Neural cell (in vitro differentiated cells): Measurements from ENCODE around the gene SLC12A7.

Source experiments
- EP300 ChIP-seq: fragments of 450-650 bp; conservative IDR thresholded peaks from 2 replicates; pipeline ENCODE4 v1.6.1; 2014; ENCODE audit warnings: antibody characterized with exemption, mild to moderate bottlenecking, moderate library complexity; ENCODE audit not compliant: poor library complexity, severe bottlenecking
- EZH2 ChIP-seq: fragments of 200-600, 300-800 bp; shearing (Covaris generic), sonication (generic); IDR thresholded peaks from 2 replicates; pipeline ENCODE4 v1.6.1; 2014; ENCODE audit warnings: antibody characterized with exemption, low read length, borderline replicate concordance, mild to moderate bottlenecking; ENCODE audit not compliant: insufficient read depth, poor library complexity, severe bottlenecking
- SMC3 ChIP-seq: fragments of 450-650 bp; conservative IDR thresholded peaks from 2 replicates; pipeline ENCODE4 v1.6.1; 2014; ENCODE audit warnings: antibody characterized with exemption, mild to moderate bottlenecking, moderate library complexity; ENCODE audit not compliant: poor library complexity
- TF ChIP-seq, protein P1 (sequence below): fragments of 450-650 bp; IDR thresholded peaks from 2 replicates; pipeline ENCODE4 v1.5.1; 2014; ENCODE audit warnings: antibody characterized with exemption, mild to moderate bottlenecking, moderate library complexity; ENCODE audit not compliant: poor library complexity, severe bottlenecking

DNA sequence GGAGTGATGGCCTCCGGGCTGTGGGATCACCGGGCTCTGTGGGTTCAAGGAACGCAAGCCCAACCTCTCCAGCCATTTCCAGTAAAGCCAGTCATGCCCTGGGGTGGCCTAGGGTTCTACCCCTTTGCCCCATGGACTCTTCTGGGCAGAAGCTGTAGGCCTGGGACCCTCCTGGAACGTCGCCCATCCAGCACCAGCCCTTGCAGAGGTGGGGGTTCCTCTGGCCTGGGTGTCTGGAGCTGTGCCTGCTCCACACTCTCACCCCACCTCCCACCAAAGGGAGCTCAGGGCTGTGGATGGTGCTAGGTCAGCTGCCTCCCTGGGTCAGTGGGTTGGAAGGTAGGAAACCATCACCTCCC lies 1.4 kb upstream of the SLC12A7 start:
- TF ChIP-seq, protein P1, sequence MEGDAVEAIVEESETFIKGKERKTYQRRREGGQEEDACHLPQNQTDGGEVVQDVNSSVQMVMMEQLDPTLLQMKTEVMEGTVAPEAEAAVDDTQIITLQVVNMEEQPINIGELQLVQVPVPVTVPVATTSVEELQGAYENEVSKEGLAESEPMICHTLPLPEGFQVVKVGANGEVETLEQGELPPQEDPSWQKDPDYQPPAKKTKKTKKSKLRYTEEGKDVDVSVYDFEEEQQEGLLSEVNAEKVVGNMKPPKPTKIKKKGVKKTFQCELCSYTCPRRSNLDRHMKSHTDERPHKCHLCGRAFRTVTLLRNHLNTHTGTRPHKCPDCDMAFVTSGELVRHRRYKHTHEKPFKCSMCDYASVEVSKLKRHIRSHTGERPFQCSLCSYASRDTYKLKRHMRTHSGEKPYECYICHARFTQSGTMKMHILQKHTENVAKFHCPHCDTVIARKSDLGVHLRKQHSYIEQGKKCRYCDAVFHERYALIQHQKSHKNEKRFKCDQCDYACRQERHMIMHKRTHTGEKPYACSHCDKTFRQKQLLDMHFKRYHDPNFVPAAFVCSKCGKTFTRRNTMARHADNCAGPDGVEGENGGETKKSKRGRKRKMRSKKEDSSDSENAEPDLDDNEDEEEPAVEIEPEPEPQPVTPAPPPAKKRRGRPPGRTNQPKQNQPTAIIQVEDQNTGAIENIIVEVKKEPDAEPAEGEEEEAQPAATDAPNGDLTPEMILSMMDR: no peak
- TF ChIP-seq EZH2 (no peak), SMC3 (no peak), EP300 (no peak)
